TTC549 (cell line): ENCODE data around the gene TRAPPC12.
"Not testable (repeated sequence)": the region's sequence is repeated elsewhere in the genome, so short reads cannot be mapped to it uniquely, and the experiment has no call there.

Experiments
- FAIRE-seq: peaks from 2 replicates; lab custom pipeline; 2012; peaks lifted over from hg19 to GRCh38; lab: Jason Lieb, UNC

Gene TRAPPC12

GRCh38 chr2:3369340-3370181 lies 9.9 kb upstream of the TRAPPC12 start:
- not testable (repeated sequence) for FAIRE-seq

GRCh38 chr2:3376821-3377220 lies 2.7 kb upstream of the TRAPPC12 start:
- FAIRE-seq, result no peak

- FAIRE-seq, result no peak
Measured at GRCh38 chr2:3377279-3377611, 2.2 kb upstream of the TRAPPC12 start.

GRCh38 chr2:3377612-3378432 lies 1.7 kb upstream of the TRAPPC12 start, which contains the start of gene EIPR1:
Gene EIPR1, minus strand, starts transcription at chr2:3377818. Its CDS starts 129 bp downstream, at chr2:3377689.
- FAIRE-seq, result peak; percentile 91

GRCh38 chr2:3379339-3379646 lies 201 bp upstream of the TRAPPC12 start:
- no peak for FAIRE-seq

GRCh38 chr2:3386448-3386958 lies 7.0 kb downstream of the TRAPPC12 start:
- FAIRE-seq, result no peak

- no peak for FAIRE-seq
Measured at GRCh38 chr2:3387011-3387410, 7.5 kb downstream of the TRAPPC12 start.

GRCh38 chr2:3387644-3388411 lies 8.3 kb downstream of the TRAPPC12 start:
- FAIRE-seq, result no peak

GRCh38 chr2:3388412-3388738 lies 8.9 kb downstream of the TRAPPC12 start:
- no peak for FAIRE-seq

- no peak for FAIRE-seq
Measured at GRCh38 chr2:3389193-3389592, 9.7 kb downstream of the TRAPPC12 start.

GRCh38 chr2:3390041-3390440 lies 10.5 kb downstream of the TRAPPC12 start:
- FAIRE-seq, result no peak

GRCh38 chr2:3392216-3392615 lies 12.7 kb downstream of the TRAPPC12 start:
- FAIRE-seq, result no peak

GRCh38 chr2:3396920-3397559 lies 17.5 kb downstream of the TRAPPC12 start:
- no peak for FAIRE-seq

GRCh38 chr2:3398857-3399256 lies 19.4 kb downstream of the TRAPPC12 start:
- FAIRE-seq, result no peak

- no peak for FAIRE-seq
Measured at GRCh38 chr2:3399381-3399780, 19.9 kb downstream of the TRAPPC12 start.

- FAIRE-seq, result no peak
Measured at GRCh38 chr2:3399829-3400228, 20.3 kb downstream of the TRAPPC12 start.

GRCh38 chr2:3403587-3404334 lies 24.3 kb downstream of the TRAPPC12 start:
- no peak for FAIRE-seq

- FAIRE-seq, result no peak
Measured at GRCh38 chr2:3404349-3404894, 24.9 kb downstream of the TRAPPC12 start.

- no peak for FAIRE-seq
Measured at GRCh38 chr2:3405307-3405706, 25.8 kb downstream of the TRAPPC12 start.

GRCh38 chr2:3405876-3406275 lies 26.4 kb downstream of the TRAPPC12 start:
- no peak for FAIRE-seq

GRCh38 chr2:3406501-3406900 lies 27.0 kb downstream of the TRAPPC12 start:
- no peak for FAIRE-seq
